Nephron progenitor cell (in vitro differentiated cells): Measurements from ENCODE around the gene ENDOD1.

Experiments used
- DNase-seq: peaks from one replicate; pipeline ENCODE4 v3.0.0; 2021
- H3K27ac Mint-ChIP-seq: 2 replicates; pipeline ENCODE4 v1.8.0; 2021; ENCODE audit warnings: mild to moderate bottlenecking, moderate library complexity, mixed read lengths
- H3K27me3 Mint-ChIP-seq: 2 replicates; pipeline ENCODE4 v1.8.0; 2021; ENCODE audit warnings: mild to moderate bottlenecking, low read depth, mixed read lengths; ENCODE audit not compliant: poor library complexity
- H3K36me3 Mint-ChIP-seq: 2 replicates; pipeline ENCODE4 v1.8.0; 2021; ENCODE audit warnings: low read depth, mixed read lengths
- H3K4me1 Mint-ChIP-seq: 2 replicates; pipeline ENCODE4 v1.8.0; 2021; ENCODE audit warnings: mixed read lengths
- H3K4me3 Mint-ChIP-seq: 2 replicates; pipeline ENCODE4 v1.8.0; 2021; ENCODE audit warnings: mild to moderate bottlenecking, moderate library complexity, mixed read lengths
- H3K9me3 Mint-ChIP-seq: 2 replicates; pipeline ENCODE4 v1.8.0; 2021; ENCODE audit warnings: mild to moderate bottlenecking, moderate library complexity, mixed read lengths
- TF ChIP-seq, protein P1 (sequence below): fragments of 200-600 bp; sonication (generic); IDR thresholded peaks from 2 replicates; pipeline ENCODE4 v1.5.0; 2021; ENCODE audit warnings: antibody characterized with exemption

ENDOD1 gene

DNA sequence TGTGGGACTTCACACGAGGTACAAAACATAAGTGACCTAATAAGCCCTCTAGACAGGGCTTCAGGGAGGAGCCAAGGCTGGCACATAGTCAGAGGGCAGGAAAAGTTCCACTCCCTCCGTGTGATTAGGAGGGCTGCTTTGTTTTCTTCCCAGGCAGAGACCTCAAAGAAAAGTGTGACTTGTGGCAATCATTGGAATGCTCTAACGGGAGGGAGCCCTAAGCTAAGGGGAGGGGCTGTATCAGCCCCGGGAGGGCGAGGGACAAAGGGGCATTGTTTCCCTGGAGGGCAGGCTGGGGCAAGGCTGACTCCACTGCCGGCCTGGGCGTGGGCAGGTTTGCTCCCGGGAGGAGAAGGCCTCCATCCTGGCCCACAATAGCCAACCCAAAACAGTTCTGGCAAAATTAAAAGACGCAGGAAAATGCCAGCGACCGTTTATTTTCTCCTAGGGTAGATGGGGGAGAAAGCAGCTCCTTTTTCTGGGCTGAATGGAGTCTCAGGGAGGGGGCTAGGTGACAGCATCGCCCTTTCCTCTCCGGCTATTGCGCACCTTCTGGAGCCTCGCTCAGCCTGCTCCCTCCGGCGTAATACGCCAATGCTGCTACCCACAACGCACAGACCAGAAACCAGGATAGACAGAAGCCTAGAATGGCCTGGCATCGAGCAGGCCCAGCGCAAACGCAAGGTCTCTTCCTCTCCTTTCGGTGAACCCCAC is 60.2 kb downstream of the ENDOD1 start:
- Mint-ChIP-seq H3K9me3 (no peaks in the 10 kb centered on the region), H3K4me1 (peaks cover 22% of the 10 kb centered on the region), H3K4me3 (peak overlapping the region; percentile 85), H3K27ac (no peak overlapping the region), H3K27me3 (peaks cover 49% of the 10 kb centered on the region), H3K36me3 (no peaks in the 10 kb centered on the region)
- DNase-seq, result peak; percentile 19
- TF ChIP-seq, protein P1, sequence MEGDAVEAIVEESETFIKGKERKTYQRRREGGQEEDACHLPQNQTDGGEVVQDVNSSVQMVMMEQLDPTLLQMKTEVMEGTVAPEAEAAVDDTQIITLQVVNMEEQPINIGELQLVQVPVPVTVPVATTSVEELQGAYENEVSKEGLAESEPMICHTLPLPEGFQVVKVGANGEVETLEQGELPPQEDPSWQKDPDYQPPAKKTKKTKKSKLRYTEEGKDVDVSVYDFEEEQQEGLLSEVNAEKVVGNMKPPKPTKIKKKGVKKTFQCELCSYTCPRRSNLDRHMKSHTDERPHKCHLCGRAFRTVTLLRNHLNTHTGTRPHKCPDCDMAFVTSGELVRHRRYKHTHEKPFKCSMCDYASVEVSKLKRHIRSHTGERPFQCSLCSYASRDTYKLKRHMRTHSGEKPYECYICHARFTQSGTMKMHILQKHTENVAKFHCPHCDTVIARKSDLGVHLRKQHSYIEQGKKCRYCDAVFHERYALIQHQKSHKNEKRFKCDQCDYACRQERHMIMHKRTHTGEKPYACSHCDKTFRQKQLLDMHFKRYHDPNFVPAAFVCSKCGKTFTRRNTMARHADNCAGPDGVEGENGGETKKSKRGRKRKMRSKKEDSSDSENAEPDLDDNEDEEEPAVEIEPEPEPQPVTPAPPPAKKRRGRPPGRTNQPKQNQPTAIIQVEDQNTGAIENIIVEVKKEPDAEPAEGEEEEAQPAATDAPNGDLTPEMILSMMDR, result no peak

DNA sequence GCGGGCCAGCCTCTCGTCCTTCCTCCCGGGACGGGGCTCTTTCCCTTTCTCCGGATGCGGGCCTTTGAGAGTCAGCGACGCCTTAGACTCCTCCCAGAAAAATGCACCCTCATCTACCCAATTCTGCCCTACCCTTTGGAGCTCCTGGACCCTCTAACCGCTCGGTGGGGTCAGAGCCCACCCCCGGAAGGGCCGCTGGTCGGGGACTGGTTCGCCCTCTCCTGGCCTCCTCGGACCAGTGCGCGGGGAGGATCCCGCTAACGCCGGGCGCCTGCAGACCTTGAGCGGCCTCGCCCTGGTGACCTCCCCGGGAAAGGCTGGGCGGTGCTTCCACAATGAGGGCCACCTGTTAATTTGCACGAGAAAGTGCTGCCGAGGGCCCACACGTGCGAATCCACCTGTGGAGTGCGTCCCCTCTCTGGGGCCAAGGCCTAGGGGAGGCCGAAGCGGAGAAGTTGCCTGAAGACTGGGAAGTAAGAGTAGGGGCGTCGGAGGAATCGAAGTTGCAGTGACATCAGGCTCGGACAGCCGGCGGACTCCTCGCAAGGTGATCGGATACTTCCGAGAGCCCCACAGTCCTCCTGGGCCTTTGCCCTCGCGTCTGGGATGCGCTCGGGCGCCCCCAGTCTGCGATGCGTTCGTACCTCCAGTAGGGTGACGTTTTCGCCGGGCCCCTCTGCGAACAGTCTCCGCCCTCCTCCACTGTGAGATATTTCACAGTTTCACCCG is 61.5 kb downstream of the ENDOD1 start:
- H3K27ac Mint-ChIP-seq, result peak overlapping the region; percentile 34
- TF ChIP-seq, protein P1, result peak; percentile 68
- peaks cover 22% of the 10 kb centered on the region for H3K4me1 Mint-ChIP-seq
- peaks cover 36% of the 10 kb centered on the region for H3K27me3 Mint-ChIP-seq
- H3K9me3 Mint-ChIP-seq, result no peaks in the 10 kb centered on the region
- peak; percentile 88 for DNase-seq
- peak overlapping the region; percentile 85 for H3K4me3 Mint-ChIP-seq
- no peaks in the 10 kb centered on the region for H3K36me3 Mint-ChIP-seq

DNA sequence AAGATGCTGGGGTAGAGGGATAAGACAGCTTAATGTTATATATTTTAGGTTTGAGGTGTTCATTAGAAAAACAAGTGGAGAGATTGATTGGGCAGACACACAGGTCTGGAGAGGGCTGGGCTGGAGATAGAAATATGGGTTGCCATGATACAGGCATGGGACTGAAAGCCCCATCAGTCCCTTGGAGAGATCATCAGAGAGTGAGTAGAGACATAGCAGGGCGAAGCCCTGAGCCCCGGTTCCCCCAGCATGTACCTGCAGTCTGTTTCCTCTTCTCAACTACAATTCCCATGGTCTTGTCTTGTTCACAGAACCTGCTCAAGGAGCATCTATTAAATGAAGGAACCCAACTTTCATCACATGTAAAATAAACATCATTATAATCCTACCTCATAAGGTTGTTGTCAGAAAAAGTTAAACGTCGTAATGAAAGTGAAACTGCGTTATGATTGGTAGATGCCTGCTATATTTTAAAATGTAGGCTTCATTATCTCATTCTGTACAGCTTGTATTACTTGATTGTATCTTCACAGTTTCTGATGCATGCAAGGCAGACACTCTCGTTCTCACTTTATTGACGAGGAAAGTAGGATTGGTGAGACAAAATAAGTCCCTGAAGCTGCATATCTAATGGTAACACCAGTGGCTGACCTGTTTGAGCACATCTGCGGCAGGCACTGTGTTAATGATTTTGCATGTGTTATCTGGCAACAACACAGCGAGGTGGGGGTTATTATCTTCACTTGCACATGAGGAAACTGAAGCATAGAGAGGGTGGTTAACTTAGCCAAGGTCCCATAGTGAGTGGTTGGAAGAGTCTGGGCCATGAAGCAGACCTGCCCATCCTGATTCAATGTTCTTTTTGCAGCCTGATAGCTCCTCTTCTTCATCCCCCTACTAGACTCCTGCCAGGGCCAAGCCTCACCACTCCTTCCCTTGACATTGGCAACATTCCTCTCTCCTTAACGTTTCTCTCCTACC is 63.5 kb downstream of the ENDOD1 start:
- H3K9me3 Mint-ChIP-seq, result no peaks in the 10 kb centered on the region
- H3K4me3 Mint-ChIP-seq, result no peak overlapping the region
- no peak for DNase-seq
- H3K27ac Mint-ChIP-seq, result no peak overlapping the region
- TF ChIP-seq, protein P1, result no peak
- H3K36me3 Mint-ChIP-seq, result peaks cover 8% of the 10 kb centered on the region
- peaks cover 19% of the 10 kb centered on the region for H3K27me3 Mint-ChIP-seq
- peaks cover 26% of the 10 kb centered on the region for H3K4me1 Mint-ChIP-seq

DNA sequence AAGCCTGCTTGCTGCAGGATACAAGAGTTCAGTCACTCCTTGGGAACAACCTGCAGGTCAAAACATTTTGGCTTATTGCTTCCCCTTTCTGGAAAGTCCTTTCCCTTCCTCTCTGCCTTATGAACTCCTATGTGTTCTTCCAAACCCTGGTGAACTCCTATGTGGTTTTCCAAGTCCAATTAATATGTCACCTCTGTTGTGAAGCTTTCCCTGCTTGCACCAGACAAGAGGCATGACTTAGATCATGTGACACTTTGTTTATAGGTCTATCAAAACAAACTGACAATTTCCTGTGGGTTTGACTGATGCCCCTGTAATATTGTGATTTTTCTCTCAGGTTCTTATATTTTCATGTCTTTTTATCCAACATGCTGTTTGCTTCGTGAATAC is 64.2 kb downstream of the ENDOD1 start:
- no peaks in the 10 kb centered on the region for H3K9me3 Mint-ChIP-seq
- H3K27me3 Mint-ChIP-seq, result peaks cover 15% of the 10 kb centered on the region
- H3K36me3 Mint-ChIP-seq, result peaks cover 9% of the 10 kb centered on the region
- peaks cover 25% of the 10 kb centered on the region for H3K4me1 Mint-ChIP-seq
- H3K4me3 Mint-ChIP-seq, result no peak overlapping the region
- no peak for DNase-seq
- no peak overlapping the region for H3K27ac Mint-ChIP-seq
- TF ChIP-seq, protein P1, result no peak

DNA sequence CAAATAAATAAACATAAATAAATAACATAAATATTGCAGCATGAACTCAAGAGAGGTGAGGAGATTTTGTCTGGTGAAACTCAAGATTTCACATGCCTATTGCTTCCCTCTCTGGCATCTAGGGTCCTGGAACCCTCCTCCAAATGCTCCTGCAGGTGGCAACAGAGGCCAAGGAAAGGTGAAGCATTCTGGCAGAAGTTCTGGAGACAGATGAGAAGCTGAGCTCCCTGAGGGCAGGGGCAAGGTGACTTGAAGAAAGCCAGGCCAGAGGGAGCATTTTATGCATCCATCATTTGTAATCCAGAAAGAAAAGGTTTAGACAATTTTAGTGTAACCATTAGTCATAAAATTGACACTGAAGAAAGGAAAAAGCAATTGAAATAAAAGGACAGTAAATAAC is 64.9 kb downstream of the ENDOD1 start:
- no peaks in the 10 kb centered on the region for H3K9me3 Mint-ChIP-seq
- DNase-seq, result peak; percentile 47
- H3K4me1 Mint-ChIP-seq, result peaks cover 19% of the 10 kb centered on the region

More for the DNA sequence above, 64.9 kb downstream of the ENDOD1 start:
- Mint-ChIP-seq H3K36me3 (peaks cover 9% of the 10 kb centered on the region), H3K27ac (no peak overlapping the region), H3K27me3 (peaks cover 8% of the 10 kb centered on the region), H3K4me3 (no peak overlapping the region)
- TF ChIP-seq, protein P1, result peak; percentile 59
